Lower leg skin (tissue), 4 donors: ENCODE results near the gene CSKMT. TPM values are rescaled to one million over a fixed set of nuclear protein-coding genes. Genes with fewer than 3 reads are reported as not detected.

Source experiments
- DNase-seq, 2 donors: peaks; one replicate each; pipeline ENCODE4 v3.0.0-alpha.2; 2019; ENCODE audit warnings: low spot score in 2 of 2
- H3K4me3 ChIP-seq: fragments of 200-600 bp; sonication (generic); 2 replicates; pipeline ENCODE4 v1.5.1; 2017; ENCODE audit warnings: mild to moderate bottlenecking, low read depth; ENCODE audit not compliant: poor library complexity, severe bottlenecking
- CTCF ChIP-seq, 3 donors: fragments of 450-650 bp; IDR thresholded peaks; one replicate each; pipeline ENCODE4 v1.5.1; 2016; ENCODE audit warnings: antibody characterized with exemption in 3 of 3, mild to moderate bottlenecking in 3 of 3, moderate library complexity in 2 of 3
- POLR2A ChIP-seq, 2 donors: fragments of 450-650 bp; IDR thresholded peaks; one replicate each; pipeline ENCODE4 v1.6.1; 2016 to 2017; ENCODE audit warnings: antibody characterized with exemption in 2 of 2, mild to moderate bottlenecking in 1 of 2, moderate library complexity in 1 of 2
- WGBS, 2 donors: methylation state at CpG; one replicate each; pipeline ENCODE4 v1.1.5; 2018; 5-methylcytosine and 5-hydroxymethylcytosine counted together
- intact Hi-C: fragments of 100-400 bp; cut with DNase I; formaldehyde crosslinking; loops from one replicate; pipeline ENCODE4 v1.15.0; 2023; ENCODE audit warnings: low total_unique reads
- total RNA-seq, 4 donors: library from RNA; depleted of rRNA; stranded (reverse); fragments of >200 nt; gene quantifications; one replicate each; pipeline ENCODE4 v1.1.0, GENCODE V29; 2016

The CSKMT gene
- total RNA-seq, 4 donors from 2014 or later: 2.9 to 14.8 (median 7.7) TPM

GRCh38 chr11:62664405-62665074 lies 572 bp upstream of the CSKMT start:
- intact Hi-C loops: no loop called here
- WGBS, 2 donors: 2 to 3% methylated on average over 35 to 36 of the region's 36 CpGs
- H3K4me3 ChIP-seq: peak overlapping the region; percentile 60
- DNase-seq: no peak
- TF ChIP-seq CTCF (IDR thresholded peaks at IDR 0.05) (no peak), POLR2A (IDR thresholded peaks at IDR 0.05) (no peak)

- no peak for TF ChIP-seq POLR2A (IDR thresholded peaks at IDR 0.05)
- TF ChIP-seq CTCF (IDR thresholded peaks at IDR 0.05): no peak
- H3K4me3 ChIP-seq: peak overlapping the region; percentile 60
- intact Hi-C loops: no loop called here
- 1 to 2% methylated on average over 39 of the region's 39 CpGs for WGBS, 2 donors
- DNase-seq: no peak
These were observed 617 bp downstream of the CSKMT start for GRCh38 chr11:62665599-62666258.

GRCh38 chr11:62666259-62666926 lies 1.3 kb downstream of the CSKMT start:
- WGBS, 2 donors: 22 to 53% methylated on average over 12 to 16 of the region's 16 CpGs
- intact Hi-C loops: no loop called here
- TF ChIP-seq CTCF (IDR thresholded peaks at IDR 0.05) (no peak), POLR2A (IDR thresholded peaks at IDR 0.05) (no peak)
- H3K4me3 ChIP-seq: peak overlapping the region; percentile 60
- no peak for DNase-seq

GRCh38 chr11:62667460-62667859 lies 2.3 kb downstream of the CSKMT start:
- DNase-seq: no peak
- 84 to 87% methylated on average over 2 of the region's 2 CpGs for WGBS, 2 donors
- intact Hi-C loops: no loop called here
- no peak overlapping the region for H3K4me3 ChIP-seq
- TF ChIP-seq CTCF (IDR thresholded peaks at IDR 0.05): no peak
- no peak for TF ChIP-seq POLR2A (IDR thresholded peaks at IDR 0.05)

GRCh38 chr11:62669420-62670161 lies 4.5 kb downstream of the CSKMT start:
- H3K4me3 ChIP-seq: no peak overlapping the region
- TF ChIP-seq POLR2A (IDR thresholded peaks at IDR 0.05): no peak
- TF ChIP-seq CTCF (IDR thresholded peaks at IDR 0.05): no peak
- intact Hi-C loops: no loop called here
- no peak for DNase-seq
- 63 to 64% methylated on average over 4 of the region's 4 CpGs for WGBS, 2 donors
